CD8-positive, alpha-beta memory T cell (primary cell): Measurements from ENCODE around the gene RIN3. TPM values are rescaled to one million over a fixed set of nuclear protein-coding genes. Genes with fewer than 3 reads are reported as not detected.

Experiments
- CTCF ChIA-PET: fragments of 350-600 bp; sonication (Branson Sonifier 250); formaldehyde crosslinking; loops from one replicate; lab custom pipeline; 2021; ENCODE audit warnings: antibody characterized with exemption; lab: Charles Lee
- POLR2A ChIA-PET: fragments of 350-600 bp; sonication (Branson Sonifier 250); formaldehyde crosslinking; loops from one replicate; lab custom pipeline; 2021; ENCODE audit warnings: antibody characterized with exemption; lab: Charles Lee
- DNase-seq, 5 donors: peaks; one replicate each; pipeline versions ENCODE4 v3.0.0 to v3.0.0-alpha.2; 2020 to 2022; ENCODE audit warnings: mixed read lengths in 1 of 5
- H3K27ac ChIP-seq: one replicate; pipeline ENCODE4 v1.7.0; 2013; ENCODE audit warnings: low read depth, mild to moderate bottlenecking, low read length, moderate library complexity
- H3K27me3 ChIP-seq: 2 replicates; pipeline ENCODE4 v1.7.0; 2013; ENCODE audit warnings: low read length, mild to moderate bottlenecking; ENCODE audit not compliant: insufficient read depth, poor library complexity, severe bottlenecking
- H3K36me3 ChIP-seq: 2 replicates; pipeline ENCODE4 v1.7.0; 2013; ENCODE audit warnings: mild to moderate bottlenecking, low read length, moderate library complexity; ENCODE audit not compliant: insufficient read depth
- H3K4me1 ChIP-seq: 2 replicates; pipeline ENCODE4 v1.7.0; 2013; ENCODE audit warnings: mild to moderate bottlenecking, low read length, moderate library complexity; ENCODE audit not compliant: insufficient read depth
- H3K4me3 ChIP-seq: 2 replicates; pipeline ENCODE4 v1.7.0; 2013; ENCODE audit warnings: mild to moderate bottlenecking, low read length
- H3K9me3 ChIP-seq: 2 replicates; pipeline ENCODE4 v1.7.0; 2013; ENCODE audit warnings: mild to moderate bottlenecking, low read length
- H3K27ac Mint-ChIP-seq, 8 donors: one replicate each; pipeline ENCODE4 v1.8.0; 2020 to 2021; ENCODE audit warnings: mixed read lengths in 8 of 8, mild to moderate bottlenecking in 6 of 8, inconsistent platforms in 3 of 8, moderate library complexity in 3 of 8
- H3K27me3 Mint-ChIP-seq, 2 donors: one replicate each; pipeline ENCODE4 v1.8.0; 2020 to 2021; ENCODE audit warnings: mixed read lengths in 2 of 2, mild to moderate bottlenecking in 1 of 2, moderate library complexity in 1 of 2
- H3K36me3 Mint-ChIP-seq, 3 donors: one replicate each; pipeline ENCODE4 v1.8.0; 2020 to 2021; ENCODE audit warnings: mixed read lengths in 3 of 3, inconsistent platforms in 1 of 3, mild to moderate bottlenecking in 1 of 3
- H3K4me1 Mint-ChIP-seq, 3 donors: one replicate each; pipeline ENCODE4 v1.8.0; 2020 to 2021; ENCODE audit warnings: mixed read lengths in 3 of 3, inconsistent platforms in 1 of 3, mild to moderate bottlenecking in 1 of 3
- H3K4me3 Mint-ChIP-seq, 7 donors: one replicate each; pipeline ENCODE4 v1.8.0; 2020 to 2021; ENCODE audit warnings: mixed read lengths in 7 of 7, mild to moderate bottlenecking in 6 of 7, moderate library complexity in 4 of 7, inconsistent platforms in 2 of 7
- H3K9me3 Mint-ChIP-seq, 5 donors: one replicate each; pipeline ENCODE4 v1.8.0; 2020 to 2022; ENCODE audit warnings: mixed read lengths in 5 of 5, mild to moderate bottlenecking in 3 of 5, moderate library complexity in 2 of 5, inconsistent platforms in 1 of 5
- polyA plus RNA-seq: library from polyadenylated mRNA; unstranded; fragments of 300-500 nt; fragmentation: Illumina TruSeq; gene quantifications from one replicate; pipeline ENCODE4 v1.2.3, GENCODE V29; 2021
- total RNA-seq, 2 experiments: library from RNA; stranded (reverse); gene quantifications; one replicate each; pipeline ENCODE4 v1.2.3, GENCODE V29; 2021

The RIN3 gene
- total and polyA plus RNA-seq, 3 experiments from 2014 or later, result 31.9 to 47.4 (median 46.0) TPM

DNA sequence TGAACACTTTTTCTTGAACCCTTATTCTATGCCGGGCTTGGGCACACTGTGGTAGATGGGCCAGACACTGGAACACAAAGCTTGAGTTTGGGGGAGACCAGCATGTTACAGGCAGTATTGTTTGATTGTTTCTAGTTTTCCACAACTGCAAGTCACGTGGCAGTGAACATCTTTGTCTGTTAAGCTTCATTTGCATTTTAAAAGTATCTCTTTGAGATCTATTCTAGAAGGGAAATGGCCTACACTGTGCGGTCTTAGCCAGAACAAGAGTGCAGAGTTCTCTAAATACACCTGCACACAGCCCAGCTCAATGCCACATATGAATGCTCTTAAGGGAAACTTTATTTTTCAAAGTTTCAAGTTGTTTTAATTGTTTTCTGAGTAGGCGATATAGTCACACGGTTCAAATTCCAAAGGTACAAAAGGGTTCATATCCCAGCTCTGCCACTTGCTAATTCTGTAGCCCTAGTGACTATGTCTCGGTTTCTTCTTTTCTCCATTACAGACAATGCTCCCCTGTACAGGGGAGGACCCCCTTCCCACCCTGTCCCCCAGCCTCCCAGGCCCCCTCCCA is 24.9 kb downstream of the RIN3 start:
- CTCF ChIA-PET, result interaction anchor here (0.7 kb wide), 1 partner anchor 9 kb away, joined by 3 read pairs; no protein-coding TSS in a partner anchor
- peaks cover 52% of the 10 kb centered on the region for H3K4me1 ChIP-seq
- Mint-ChIP-seq H3K27me3 (no peaks in the 10 kb centered on the region), H3K9me3 (no peaks in the 10 kb centered on the region), H3K36me3 (no peaks in the 10 kb centered on the region), H3K4me1 (peaks cover 57 to 91% (median 71%) of the 10 kb centered on the region in 3 donors), H3K27ac (peak overlapping the region in 7 of 8 donors; percentile 20 to 90 (median 54)), H3K4me3 (peak overlapping the region in 2 of 7 donors; percentile 12 to 28)
- no peaks in the 10 kb centered on the region for H3K36me3 ChIP-seq
- POLR2A ChIA-PET, result no interaction called here
- no peaks in the 10 kb centered on the region for H3K9me3 ChIP-seq
- no peak for DNase-seq
- no peak overlapping the region for H3K27ac ChIP-seq
- H3K4me3 ChIP-seq, result no peak overlapping the region
- no peaks in the 10 kb centered on the region for H3K27me3 ChIP-seq

DNA sequence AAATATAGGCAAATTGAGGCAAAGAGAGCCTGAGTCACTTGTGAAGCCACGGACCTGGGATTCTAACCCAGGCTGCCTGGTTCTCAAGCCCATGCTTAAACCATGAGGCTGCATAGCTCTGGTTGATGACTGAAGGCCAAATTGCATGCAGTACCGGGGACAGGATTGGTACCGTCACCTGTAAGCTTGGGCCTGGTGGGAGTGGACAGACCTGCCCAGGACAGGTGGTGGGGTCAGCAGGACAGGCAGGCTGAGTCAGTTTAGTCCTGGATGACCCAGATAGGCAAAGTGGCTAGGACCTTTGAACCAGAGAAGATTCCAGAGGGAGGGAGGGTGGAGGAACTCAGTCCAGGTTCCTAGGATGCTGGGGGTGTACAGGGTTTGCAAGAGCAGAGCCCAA is 25.8 kb downstream of the RIN3 start:
- Mint-ChIP-seq H3K4me1 (peaks cover 57 to 90% (median 72%) of the 10 kb centered on the region in 3 donors), H3K27me3 (no peaks in the 10 kb centered on the region), H3K9me3 (no peaks in the 10 kb centered on the region), H3K4me3 (peak overlapping the region in 3 of 7 donors; percentile 25 to 59 (median 38)), H3K36me3 (no peaks in the 10 kb centered on the region), H3K27ac (peak overlapping the region in 7 of 8 donors; percentile 28 to 90 (median 68))
- DNase-seq, result no peak
- peaks cover 52% of the 10 kb centered on the region for H3K4me1 ChIP-seq
- no peaks in the 10 kb centered on the region for H3K36me3 ChIP-seq
- H3K27ac ChIP-seq, result no peak overlapping the region
- CTCF ChIA-PET, result interaction anchor here (1.4 kb wide), 1 partner anchor 23 kb away, joined by 3 read pairs; no protein-coding TSS in a partner anchor
- H3K27me3 ChIP-seq, result no peaks in the 10 kb centered on the region
- H3K4me3 ChIP-seq, result no peak overlapping the region
- POLR2A ChIA-PET, result no interaction called here
- no peaks in the 10 kb centered on the region for H3K9me3 ChIP-seq

DNA sequence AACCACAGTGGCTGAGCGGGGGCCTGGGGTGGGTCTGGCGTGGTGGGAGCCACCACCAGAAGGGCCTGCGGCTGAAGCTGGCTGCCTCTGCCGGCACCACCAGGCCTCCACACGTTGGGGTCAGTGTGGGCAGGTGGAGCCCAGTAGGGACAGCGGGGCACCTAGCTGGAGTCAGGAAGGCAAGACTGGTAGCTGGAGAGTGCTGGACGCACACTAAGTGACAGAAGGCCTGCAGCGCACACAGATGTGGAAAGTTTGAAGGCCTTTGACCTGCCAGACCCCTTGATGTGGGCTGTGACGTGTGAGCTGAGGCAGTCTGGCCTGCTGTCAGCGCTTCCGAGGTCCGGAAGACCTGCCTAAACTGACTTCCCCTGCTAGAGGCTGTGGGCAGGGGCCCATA is 26.3 kb downstream of the RIN3 start:
- DNase-seq, result peak in 1 of 5 donors; percentile 25
- no peaks in the 10 kb centered on the region for H3K9me3 ChIP-seq
- POLR2A ChIA-PET, result no interaction called here
- no peaks in the 10 kb centered on the region for H3K27me3 ChIP-seq
- H3K4me1 ChIP-seq, result peaks cover 49% of the 10 kb centered on the region
- H3K4me3 ChIP-seq, result no peak overlapping the region
- Mint-ChIP-seq H3K27me3 (no peaks in the 10 kb centered on the region), H3K36me3 (no peaks in the 10 kb centered on the region), H3K27ac (peak overlapping the region in 7 of 8 donors; percentile 24 to 81 (median 68)), H3K9me3 (no peaks in the 10 kb centered on the region), H3K4me3 (peak overlapping the region in 3 of 7 donors; percentile 31 to 59 (median 38)), H3K4me1 (peaks cover 53 to 90% (median 71%) of the 10 kb centered on the region in 3 donors)
- CTCF ChIA-PET, result interaction anchor here (1.4 to 3.1 kb wide), 2 partner anchors 11 to 23 kb away, joined by 3 to 8 read pairs; no protein-coding TSS in a partner anchor
- no peak overlapping the region for H3K27ac ChIP-seq
- no peaks in the 10 kb centered on the region for H3K36me3 ChIP-seq

DNA sequence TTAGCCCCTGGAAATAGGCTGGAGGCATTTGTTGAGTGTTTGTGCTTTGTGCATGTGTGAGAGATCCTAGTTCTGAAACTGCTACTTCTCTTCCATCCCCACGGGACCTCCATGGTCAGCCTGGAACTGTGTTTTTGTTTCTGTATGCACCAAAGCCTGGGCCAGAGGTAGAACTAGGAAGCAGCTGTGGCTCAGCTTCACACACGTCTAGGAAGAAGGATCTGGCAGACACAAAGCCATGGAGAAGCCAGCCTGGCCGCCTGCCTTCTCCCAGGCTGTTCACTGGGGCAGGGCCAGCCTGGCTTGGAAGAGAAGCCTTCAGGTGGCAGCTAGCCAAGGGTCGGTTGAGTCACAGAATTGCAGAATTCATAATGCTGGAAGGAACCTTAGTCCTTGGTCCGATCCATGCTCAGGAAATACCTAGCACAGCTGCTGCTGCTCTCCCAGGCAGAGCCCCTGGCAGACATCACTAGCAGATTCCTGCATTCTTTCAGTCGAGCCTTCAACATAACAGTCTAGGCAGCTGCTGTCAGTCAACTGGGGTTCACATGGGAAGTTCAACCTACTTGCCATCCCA is 27.0 kb downstream of the RIN3 start:
- no peaks in the 10 kb centered on the region for H3K9me3 ChIP-seq
- Mint-ChIP-seq H3K27ac (peak overlapping the region; percentile 24 to 80 (median 54)), H3K36me3 (no peaks in the 10 kb centered on the region), H3K27me3 (no peaks in the 10 kb centered on the region), H3K4me1 (peaks cover 46 to 87% (median 64%) of the 10 kb centered on the region in 3 donors), H3K4me3 (peak overlapping the region in 6 of 7 donors; percentile 13 to 66 (median 54)), H3K9me3 (no peaks in the 10 kb centered on the region)
- H3K27me3 ChIP-seq, result no peaks in the 10 kb centered on the region
- CTCF ChIA-PET, result interaction anchor here (1.4 to 3.1 kb wide), 2 partner anchors 10 to 24 kb away, joined by 3 to 8 read pairs; no protein-coding TSS in a partner anchor
- DNase-seq, result no peak
- no peak overlapping the region for H3K27ac ChIP-seq
- POLR2A ChIA-PET, result no interaction called here
- peaks cover 42% of the 10 kb centered on the region for H3K4me1 ChIP-seq
- no peak overlapping the region for H3K4me3 ChIP-seq
- no peaks in the 10 kb centered on the region for H3K36me3 ChIP-seq

DNA sequence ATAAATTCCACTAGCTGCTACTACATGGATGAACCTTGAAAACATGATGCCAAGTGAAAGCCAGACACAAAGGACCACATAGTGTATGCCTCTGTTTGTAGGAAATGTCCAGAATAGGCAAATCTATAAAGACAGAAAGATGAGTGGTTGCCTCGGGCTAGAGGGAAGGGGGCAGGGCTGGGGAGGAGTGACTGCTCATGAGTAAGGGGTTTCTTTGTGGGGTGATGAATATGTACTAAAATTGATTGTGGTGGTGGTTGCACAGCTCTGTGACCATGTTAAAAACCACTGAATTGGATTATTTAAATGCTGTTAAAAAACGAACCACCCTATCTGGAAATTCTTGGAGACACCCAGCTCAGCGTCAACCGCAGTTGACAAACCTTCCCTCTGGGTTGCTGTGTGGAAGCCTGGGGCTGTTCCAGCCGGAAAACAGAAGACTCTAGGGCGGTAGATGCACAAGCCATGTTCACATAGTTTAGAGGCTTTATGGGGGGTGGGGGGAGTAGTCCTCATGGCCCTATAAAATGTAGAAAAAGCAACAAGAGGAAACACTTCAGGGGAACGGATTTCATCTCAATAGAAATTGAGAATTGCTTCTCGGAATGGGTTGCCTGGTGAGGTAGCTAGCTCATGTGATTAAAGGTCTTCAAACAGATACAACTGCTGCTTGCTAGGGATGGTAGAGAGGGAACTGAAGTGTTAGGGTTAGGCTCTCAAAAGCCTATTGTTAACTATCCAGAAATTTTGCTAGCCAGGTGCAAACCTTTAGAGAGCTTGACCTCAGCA is 29.4 kb downstream of the RIN3 start:
- H3K9me3 Mint-ChIP-seq, result no peaks in the 10 kb centered on the region
- H3K4me1 Mint-ChIP-seq, result peaks cover 37 to 78% (median 58%) of the 10 kb centered on the region in 3 donors
- Histone ChIP-seq H3K4me1 (peaks cover 33% of the 10 kb centered on the region), H3K4me3 (no peak overlapping the region), H3K27me3 (no peaks in the 10 kb centered on the region), H3K27ac (no peak overlapping the region), H3K36me3 (no peaks in the 10 kb centered on the region), H3K9me3 (no peaks in the 10 kb centered on the region)
- H3K27me3 Mint-ChIP-seq, result peaks cover 0 to 2% of the 10 kb centered on the region in 2 donors
- peaks cover 0 to 3% (median 3%) of the 10 kb centered on the region in 3 donors for H3K36me3 Mint-ChIP-seq
- peak overlapping the region in 7 of 8 donors; percentile 2 to 66 (median 50) for H3K27ac Mint-ChIP-seq
- DNase-seq, result no peak
- H3K4me3 Mint-ChIP-seq, result peak overlapping the region in 1 of 7 donors; percentile 4
- POLR2A ChIA-PET, result no interaction called here
- CTCF ChIA-PET, result interaction anchor here (0.6 to 3.1 kb wide), 4 partner anchors 8 to 584 kb away, joined by 4 to 8 read pairs (median 5); partner anchors contain the start of gene RIN3

DNA sequence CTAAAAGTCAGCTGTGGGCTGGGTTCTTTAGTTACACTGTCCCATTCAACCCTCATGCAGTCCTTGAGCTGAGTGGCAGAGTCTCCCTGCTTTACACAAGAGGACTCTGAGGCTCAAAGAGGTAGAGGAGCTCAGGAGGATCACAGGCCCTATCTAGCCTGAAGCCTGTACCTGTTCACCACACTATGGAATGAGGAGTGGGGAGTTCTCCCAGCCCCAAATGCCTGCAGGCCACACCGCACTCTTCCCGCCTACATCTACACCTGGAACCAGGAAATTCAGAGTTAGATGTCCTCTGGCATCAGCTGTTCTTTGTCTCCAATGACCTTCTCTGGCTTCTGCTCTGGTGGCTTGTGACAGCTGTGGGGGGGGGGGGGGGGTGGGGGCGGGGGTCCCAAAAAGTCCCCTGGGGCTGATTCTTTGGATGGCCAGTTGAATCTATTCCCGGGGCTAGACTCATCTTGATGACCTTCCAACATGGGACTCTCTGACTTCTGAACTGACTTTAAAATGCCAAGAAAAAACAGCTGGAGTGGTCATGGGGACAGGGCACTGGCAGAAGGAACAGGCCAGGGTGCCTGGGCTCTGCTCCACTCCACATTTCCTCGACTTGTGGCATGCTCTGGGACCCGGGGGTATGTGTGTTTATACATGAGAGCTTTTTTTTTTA is 30.6 kb downstream of the RIN3 start:
- peaks cover 26% of the 10 kb centered on the region for H3K4me1 ChIP-seq
- POLR2A ChIA-PET, result interaction anchor here (0.6 kb wide), 2 partner anchors 381 to 547 kb away, joined by 3 to 5 read pairs; no protein-coding TSS in a partner anchor
- no peaks in the 10 kb centered on the region for H3K9me3 ChIP-seq
- H3K36me3 ChIP-seq, result no peaks in the 10 kb centered on the region
- H3K9me3 Mint-ChIP-seq, result no peaks in the 10 kb centered on the region
- peaks cover 0 to 4% (median 3%) of the 10 kb centered on the region in 3 donors for H3K36me3 Mint-ChIP-seq
- no peak for DNase-seq
- peaks cover 37 to 73% (median 51%) of the 10 kb centered on the region in 3 donors for H3K4me1 Mint-ChIP-seq
- peaks cover 0 to 2% of the 10 kb centered on the region in 2 donors for H3K27me3 Mint-ChIP-seq
- no peaks in the 10 kb centered on the region for H3K27me3 ChIP-seq
- H3K4me3 ChIP-seq, result no peak overlapping the region
- H3K27ac ChIP-seq, result no peak overlapping the region
- peak overlapping the region in 7 of 8 donors; percentile 34 to 76 (median 67) for H3K27ac Mint-ChIP-seq
- CTCF ChIA-PET, result interaction anchor here (1.4 to 1.6 kb wide), 2 partner anchors 12 to 31 kb away, joined by 4 to 6 read pairs; partner anchors contain the start of gene RIN3
- peak overlapping the region in 1 of 7 donors; percentile 24 for H3K4me3 Mint-ChIP-seq

DNA sequence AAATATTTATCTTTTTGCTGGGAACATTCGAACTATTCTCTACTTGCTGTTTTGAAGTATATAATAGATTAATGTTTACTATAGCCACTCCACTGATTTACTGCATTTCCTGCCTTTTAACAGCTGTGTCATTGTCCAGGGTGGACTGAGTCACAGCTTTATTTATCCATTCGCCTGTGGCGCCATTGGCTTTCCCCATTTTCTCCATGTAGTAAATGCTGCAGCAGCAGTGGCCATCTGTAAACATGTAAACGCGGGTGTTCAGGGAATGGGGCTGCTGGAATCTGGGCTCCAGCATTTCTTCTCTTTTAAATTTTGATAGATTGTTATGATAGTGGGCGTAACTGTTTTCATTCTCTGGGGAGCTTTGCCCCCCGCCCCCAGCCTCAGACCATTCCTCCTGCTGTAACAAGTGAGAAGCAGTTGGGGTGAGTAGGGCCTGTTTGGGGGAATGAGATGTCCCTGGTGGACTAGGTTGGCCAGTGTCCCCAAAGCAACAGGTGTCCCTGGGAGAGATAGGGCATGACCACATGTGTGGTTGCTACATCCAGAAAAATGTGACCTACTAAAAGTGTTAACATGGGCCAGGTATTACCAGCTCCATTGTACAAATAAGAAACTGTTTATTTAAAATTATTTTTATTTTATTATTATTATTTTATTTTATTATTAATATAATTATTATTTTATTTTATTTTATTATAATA is 32.9 kb downstream of the RIN3 start:
- H3K36me3 ChIP-seq, result no peaks in the 10 kb centered on the region
- Mint-ChIP-seq H3K36me3 (peaks cover 0 to 8% (median 3%) of the 10 kb centered on the region in 3 donors), H3K4me1 (peaks cover 42 to 71% (median 49%) of the 10 kb centered on the region in 3 donors), H3K27ac (peak overlapping the region in 5 of 8 donors; percentile 17 to 74 (median 27)), H3K27me3 (peaks cover 0 to 2% of the 10 kb centered on the region in 2 donors), H3K9me3 (no peaks in the 10 kb centered on the region), H3K4me3 (peak overlapping the region in 1 of 7 donors; percentile 25)
- no peaks in the 10 kb centered on the region for H3K9me3 ChIP-seq
- H3K27ac ChIP-seq, result no peak overlapping the region
- ChIA-PET CTCF (interaction anchor here (1.2 to 1.8 kb wide), 3 partner anchors 12 to 58 kb away, joined by 4 to 5 read pairs (median 4); no protein-coding TSS in a partner anchor), POLR2A (interaction anchor here (1.1 kb wide), 1 partner anchor 12 kb away, joined by 4 read pairs; no protein-coding TSS in a partner anchor)
- peaks cover 8% of the 10 kb centered on the region for H3K4me1 ChIP-seq
- H3K27me3 ChIP-seq, result no peaks in the 10 kb centered on the region
- DNase-seq, result no peak
- no peak overlapping the region for H3K4me3 ChIP-seq
